KOPT-K1 (cell line): ENCODE results near the gene TAS2R13.

Experiments
- H3K27ac ChIP-seq: fragments of 200-600 bp; sonication (generic); 2 replicates; pipeline ENCODE4 v1.5.1; 2016; ENCODE audit warnings: antibody characterized with exemption, mild to moderate bottlenecking, low read depth, low read length; ENCODE audit not compliant: poor library complexity, severe bottlenecking
- H3K36me3 ChIP-seq: fragments of 200-600 bp; sonication (generic); 2 replicates; pipeline ENCODE4 v1.5.1; 2017; ENCODE audit warnings: antibody characterized with exemption, mild to moderate bottlenecking, low read length, moderate library complexity; ENCODE audit not compliant: insufficient read depth
- H3K9me3 ChIP-seq: fragments of 200-600 bp; sonication (generic); 2 replicates; pipeline ENCODE4 v1.5.1; 2017; ENCODE audit warnings: antibody characterized with exemption, low read length, mild to moderate bottlenecking; ENCODE audit not compliant: insufficient read depth, poor library complexity, severe bottlenecking

TAS2R13 gene

GRCh38 chr12:10901427-10901826 is 7.9 kb downstream of the TAS2R13 start:
- H3K9me3 ChIP-seq: peaks cover 75% of the 10 kb centered on the region
- no peak overlapping the region for H3K27ac ChIP-seq
- H3K36me3 ChIP-seq: peaks cover 4% of the 10 kb centered on the region; the same call in 1 of the 2 replicates

DNA sequence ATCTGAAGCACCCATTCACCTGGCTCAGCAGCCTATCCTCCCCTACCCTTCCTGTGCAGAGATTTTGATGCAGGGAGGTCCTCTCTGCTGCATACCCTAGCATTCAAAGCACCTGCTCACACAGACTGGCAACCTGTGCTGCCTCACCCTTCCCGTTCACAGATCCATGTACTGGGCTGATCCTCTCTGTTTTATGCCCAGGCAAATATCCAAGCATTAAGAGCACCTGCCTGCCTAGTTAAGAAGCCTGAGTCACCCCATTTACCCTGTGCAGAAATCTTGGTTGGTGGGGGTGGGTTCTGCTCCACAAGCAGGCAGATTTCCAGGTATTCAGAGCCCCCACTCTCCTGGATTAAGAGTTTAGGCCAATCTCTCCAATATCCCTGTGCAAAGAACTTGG is 8.4 kb downstream of the TAS2R13 start:
- no peak overlapping the region for H3K27ac ChIP-seq
- peaks cover 75% of the 10 kb centered on the region for H3K9me3 ChIP-seq
- peaks cover 4% of the 10 kb centered on the region; the same call in 1 of the 2 replicates for H3K36me3 ChIP-seq

DNA sequence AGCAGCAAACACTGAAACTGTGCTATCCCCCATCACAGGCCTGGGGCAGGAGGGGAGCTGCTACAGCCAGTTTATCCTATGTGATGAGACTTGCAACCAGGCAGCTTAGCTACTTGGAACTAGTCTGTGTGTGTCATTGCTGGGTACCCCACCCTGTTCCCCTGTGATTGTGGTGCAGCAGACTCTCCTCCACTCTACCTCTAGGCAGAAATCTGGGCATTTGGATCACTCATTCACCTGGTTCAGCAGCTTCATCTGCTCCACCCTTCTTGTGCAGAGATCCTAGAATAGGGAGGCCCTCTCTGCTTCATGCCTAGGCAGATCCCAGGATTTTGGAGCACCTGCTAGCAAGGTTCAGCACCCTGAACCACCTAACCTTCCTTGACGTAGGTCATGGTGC is 8.8 kb downstream of the TAS2R13 start:
- peaks cover 70% of the 10 kb centered on the region for H3K9me3 ChIP-seq
- no peak overlapping the region for H3K27ac ChIP-seq

GRCh38 chr12:10896854-10897253 is 12.5 kb downstream of the TAS2R13 start:
- H3K36me3 ChIP-seq: no peaks in the 10 kb centered on the region
- no peak overlapping the region for H3K27ac ChIP-seq
- H3K9me3 ChIP-seq: peaks cover 36% of the 10 kb centered on the region

More for the DNA sequence above, 8.8 kb downstream of the TAS2R13 start:
- peaks cover 4% of the 10 kb centered on the region; the same call in 1 of the 2 replicates for H3K36me3 ChIP-seq

- Histone ChIP-seq H3K27ac (no peak overlapping the region), H3K9me3 (peaks cover under 1% of the 10 kb centered on the region), H3K36me3 (0 out of 2 replicates have a peak, but pooled peaks cover 7% of the 10 kb centered on the region)
Observed at GRCh38 chr12:10891937-10892336, 17.4 kb downstream of the TAS2R13 start.

GRCh38 chr12:10889226-10889625 is 20.1 kb downstream of the TAS2R13 start:
- Histone ChIP-seq H3K9me3 (no peaks in the 10 kb centered on the region), H3K36me3 (0 out of 2 replicates have a peak, but pooled peaks cover 7% of the 10 kb centered on the region), H3K27ac (no peak overlapping the region)

- Histone ChIP-seq H3K36me3 (no peaks in the 10 kb centered on the region), H3K27ac (no peak within 1 kb of the TSS), H3K9me3 (no peaks in the 10 kb centered on the region)
Observed at GRCh38 chr12:10884086-10884725, 25.2 kb downstream of the TAS2R13 start, which contains the start of gene PRH1. PRH1 (minus strand) TSS chr12:10884255; CDS start chr12:10884217, 38 bp downstream.

DNA sequence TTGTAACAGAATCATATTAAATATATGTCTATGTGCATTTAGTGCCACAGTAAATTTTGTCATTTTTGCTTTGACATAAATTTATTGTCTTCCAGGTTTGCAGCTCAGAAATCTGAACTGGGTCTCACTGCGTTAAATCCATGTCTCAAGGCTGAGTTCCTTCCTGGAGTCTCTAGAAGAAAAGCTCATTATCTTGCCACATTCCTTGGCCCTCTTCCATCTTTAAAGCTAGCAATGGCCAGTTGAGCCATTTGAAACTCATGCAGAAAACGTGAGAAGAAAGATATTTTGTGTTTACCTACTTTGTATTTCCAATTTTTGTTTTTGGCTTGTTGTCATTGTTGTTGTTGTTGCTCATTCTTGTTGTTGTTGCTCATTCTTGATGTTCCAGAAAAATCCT is 36.0 kb downstream of the TAS2R13 start:
- peaks cover 22% of the 10 kb centered on the region; the same call in 1 of the 2 replicates for H3K36me3 ChIP-seq
- H3K27ac ChIP-seq: no peak overlapping the region
- H3K9me3 ChIP-seq: no peaks in the 10 kb centered on the region

DNA sequence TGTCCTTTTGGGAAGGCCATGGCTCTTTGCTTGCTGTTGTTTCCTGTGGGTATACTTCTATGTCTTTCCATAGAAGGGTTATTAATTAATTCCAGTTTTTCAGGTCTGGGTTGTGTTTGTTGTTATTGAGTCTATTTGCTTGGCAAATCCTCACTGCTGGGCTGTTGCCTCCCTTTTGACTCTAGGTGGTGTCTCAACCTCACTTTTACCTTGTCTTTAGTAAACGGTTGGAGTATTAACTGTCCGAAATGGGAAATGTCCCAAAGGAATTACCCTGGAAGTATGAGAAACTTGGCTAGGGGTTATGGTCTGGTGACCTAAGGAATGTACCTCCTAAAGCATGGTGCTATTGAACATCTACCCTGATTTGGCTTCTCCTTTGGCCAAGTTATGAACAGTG is 42.0 kb downstream of the TAS2R13 start:
- no peaks in the 10 kb centered on the region for H3K36me3 ChIP-seq
- H3K9me3 ChIP-seq: peaks cover 3% of the 10 kb centered on the region
- no peak overlapping the region for H3K27ac ChIP-seq

DNA sequence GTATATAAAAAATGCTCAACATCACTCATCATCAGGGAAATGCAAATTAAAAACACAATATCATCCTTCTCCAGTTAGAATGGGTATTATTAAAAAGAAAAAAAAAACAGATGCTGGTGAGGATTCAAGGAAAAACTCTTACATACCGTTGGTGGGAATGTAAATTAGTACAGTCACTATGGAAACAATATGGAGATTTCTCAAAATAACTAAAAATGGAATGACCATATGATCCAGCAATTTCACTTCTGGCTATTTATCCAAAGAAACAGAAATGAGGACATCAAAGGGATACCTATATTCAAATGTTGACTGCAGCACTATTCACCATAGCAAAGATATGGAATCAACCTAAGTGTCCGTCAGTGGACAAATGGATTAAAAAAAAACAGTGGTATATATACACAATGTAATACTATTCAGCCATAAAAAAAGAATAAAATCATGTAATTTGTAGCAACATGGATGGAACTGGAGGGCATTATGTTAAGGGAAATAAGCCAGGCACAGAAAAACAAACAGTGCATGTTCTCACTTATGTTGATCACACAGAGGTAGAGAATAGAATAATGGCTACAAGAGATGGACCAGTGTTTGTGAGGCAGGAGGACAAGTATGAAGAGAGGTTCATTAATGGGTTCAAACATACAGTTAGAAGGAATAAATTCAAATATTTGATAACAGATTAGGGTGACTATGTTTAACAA is 45.7 kb downstream of the TAS2R13 start:
- H3K9me3 ChIP-seq: peaks cover 12% of the 10 kb centered on the region
- H3K27ac ChIP-seq: no peak overlapping the region
- peaks cover 3% of the 10 kb centered on the region; the same call in 1 of the 2 replicates for H3K36me3 ChIP-seq

DNA sequence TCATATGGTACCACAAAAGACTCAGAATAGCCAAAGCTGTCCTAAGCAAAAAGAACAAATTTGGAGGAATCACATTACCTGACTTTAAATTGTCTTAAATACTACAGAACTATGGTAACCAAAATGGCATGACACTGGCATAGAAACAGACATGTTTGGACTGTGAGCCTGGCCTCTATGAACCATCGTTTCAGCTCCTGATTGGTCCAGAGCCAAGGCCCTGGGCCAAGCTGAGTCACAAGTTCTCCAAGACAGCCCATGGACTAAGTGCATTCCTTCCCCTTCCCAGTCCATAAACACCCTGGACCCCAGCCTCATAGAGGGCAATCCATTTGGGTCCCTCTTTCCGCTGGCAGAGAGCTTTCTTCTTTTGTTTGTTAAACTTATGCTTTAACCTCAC is 48.0 kb downstream of the TAS2R13 start:
- H3K36me3 ChIP-seq: peaks cover 17% of the 10 kb centered on the region; the same call in 1 of the 2 replicates

More for the DNA sequence above, 48.0 kb downstream of the TAS2R13 start:
- Histone ChIP-seq H3K27ac (no peak overlapping the region), H3K9me3 (peaks cover 35% of the 10 kb centered on the region)
